SU-DHL-6 (cell line): ENCODE results near the gene KDM3A.

Experiments
- CTCF ChIP-seq: fragments of 200-600 bp; sonication (generic); IDR thresholded peaks from one replicate; pipeline ENCODE4 v1.5.1; 2017; ENCODE audit warnings: antibody characterized with exemption, mild to moderate bottlenecking, low read length, moderate library complexity; ENCODE audit not compliant: insufficient read depth, poor library complexity, severe bottlenecking
- EZH2phosphoT487 ChIP-seq: fragments of 200-600 bp; sonication (generic), shearing (Covaris generic); conservative IDR thresholded peaks from 2 replicates; pipeline ENCODE4 v1.6.1; 2018; ENCODE audit warnings: mild to moderate bottlenecking, antibody characterized with exemption, low read length, moderate library complexity, mixed read lengths

GRCh38 chr2:86441392-86441881 lies 266 bp downstream of the KDM3A start:
- TF ChIP-seq CTCF (no peak), EZH2phosphoT487 (no peak)
